ENCODE measurements around the gene GPR101. TPM values are rescaled to one million over a fixed set of nuclear protein-coding genes. Genes with fewer than 3 reads are reported as not detected.

Gene GPR101
- total and polyA plus RNA-seq, 2 donors from 2014 or later, result not detected

DNA sequence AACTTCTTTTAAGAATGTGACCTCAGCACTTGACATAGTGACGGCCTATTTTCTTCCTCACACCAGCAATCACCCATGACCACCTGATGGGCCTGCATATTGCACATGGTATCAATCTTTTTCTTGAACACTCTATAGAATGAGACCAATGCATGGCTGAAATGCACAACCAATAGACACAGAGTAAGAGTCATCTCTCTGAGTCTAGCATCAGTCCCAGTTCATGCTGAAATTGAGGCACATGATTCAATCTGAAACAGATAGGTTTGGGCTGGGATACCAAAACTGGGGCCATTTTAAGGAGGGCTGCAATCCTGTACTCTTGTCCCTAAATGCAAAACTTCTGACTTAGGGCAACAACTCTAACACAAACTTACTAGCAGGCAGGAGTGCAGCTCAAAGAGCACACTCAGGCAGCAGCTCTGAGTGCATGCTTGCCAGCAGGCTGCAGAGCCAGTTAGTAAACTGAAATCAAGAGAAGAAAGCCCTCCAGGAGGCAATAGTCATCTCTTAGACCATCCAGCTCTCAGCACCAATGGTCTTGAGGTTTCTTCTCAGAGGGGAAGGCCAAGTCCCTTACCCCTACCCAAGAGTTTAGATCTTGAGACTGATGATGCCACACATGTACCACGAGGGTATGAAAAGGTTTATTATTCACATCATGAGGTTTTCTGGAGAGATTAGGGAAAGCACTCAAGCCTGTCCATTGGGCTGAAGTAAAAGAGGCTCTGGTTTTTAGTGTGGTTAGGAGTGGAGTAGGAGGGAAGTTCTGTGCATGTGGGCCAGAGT, 24.7 kb upstream of the GPR101 start:
- Histone ChIP-seq H3K9me3 (ENCODE audit: control insufficient read depth in 2 of 3, insufficient read depth in 1 of 3, low read length in 3 of 3) (no peaks in the 10 kb centered on the region), H3K9ac (ENCODE audit: low read length in 3 of 3) (no peak overlapping the region), H3K4me3 (ENCODE audit: low read length in 3 of 3) (no peak overlapping the region), H3K27me3 (ENCODE audit: control insufficient read depth, insufficient read depth, low read length) (peaks cover 5% of the 10 kb centered on the region), H3K4me1 (ENCODE audit: control insufficient read depth in 2 of 3, insufficient read depth in 2 of 3, low read depth in 1 of 3, low read length in 3 of 3) (no peaks in the 10 kb centered on the region), H3K27ac (ENCODE audit: low read depth in 2 of 2, low read length in 2 of 2) (no peak overlapping the region), H3K36me3 (ENCODE audit: control insufficient read depth in 2 of 3, insufficient read depth in 3 of 3, low read length in 3 of 3) (no peaks in the 10 kb centered on the region)
- TF ChIP-seq, protein P1, sequence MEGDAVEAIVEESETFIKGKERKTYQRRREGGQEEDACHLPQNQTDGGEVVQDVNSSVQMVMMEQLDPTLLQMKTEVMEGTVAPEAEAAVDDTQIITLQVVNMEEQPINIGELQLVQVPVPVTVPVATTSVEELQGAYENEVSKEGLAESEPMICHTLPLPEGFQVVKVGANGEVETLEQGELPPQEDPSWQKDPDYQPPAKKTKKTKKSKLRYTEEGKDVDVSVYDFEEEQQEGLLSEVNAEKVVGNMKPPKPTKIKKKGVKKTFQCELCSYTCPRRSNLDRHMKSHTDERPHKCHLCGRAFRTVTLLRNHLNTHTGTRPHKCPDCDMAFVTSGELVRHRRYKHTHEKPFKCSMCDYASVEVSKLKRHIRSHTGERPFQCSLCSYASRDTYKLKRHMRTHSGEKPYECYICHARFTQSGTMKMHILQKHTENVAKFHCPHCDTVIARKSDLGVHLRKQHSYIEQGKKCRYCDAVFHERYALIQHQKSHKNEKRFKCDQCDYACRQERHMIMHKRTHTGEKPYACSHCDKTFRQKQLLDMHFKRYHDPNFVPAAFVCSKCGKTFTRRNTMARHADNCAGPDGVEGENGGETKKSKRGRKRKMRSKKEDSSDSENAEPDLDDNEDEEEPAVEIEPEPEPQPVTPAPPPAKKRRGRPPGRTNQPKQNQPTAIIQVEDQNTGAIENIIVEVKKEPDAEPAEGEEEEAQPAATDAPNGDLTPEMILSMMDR (IDR thresholded peaks at IDR 0.05; ENCODE audit: borderline replicate concordance, extremely low read depth, insufficient read depth), result no peak
- DNase-seq, result no peak
- intact Hi-C loops (cut with DNase I), result loop anchor here (10.0 kb wide), 1 partner anchor 104 kb away; no protein-coding TSS in a partner anchor
- no peak for FAIRE-seq

DNA sequence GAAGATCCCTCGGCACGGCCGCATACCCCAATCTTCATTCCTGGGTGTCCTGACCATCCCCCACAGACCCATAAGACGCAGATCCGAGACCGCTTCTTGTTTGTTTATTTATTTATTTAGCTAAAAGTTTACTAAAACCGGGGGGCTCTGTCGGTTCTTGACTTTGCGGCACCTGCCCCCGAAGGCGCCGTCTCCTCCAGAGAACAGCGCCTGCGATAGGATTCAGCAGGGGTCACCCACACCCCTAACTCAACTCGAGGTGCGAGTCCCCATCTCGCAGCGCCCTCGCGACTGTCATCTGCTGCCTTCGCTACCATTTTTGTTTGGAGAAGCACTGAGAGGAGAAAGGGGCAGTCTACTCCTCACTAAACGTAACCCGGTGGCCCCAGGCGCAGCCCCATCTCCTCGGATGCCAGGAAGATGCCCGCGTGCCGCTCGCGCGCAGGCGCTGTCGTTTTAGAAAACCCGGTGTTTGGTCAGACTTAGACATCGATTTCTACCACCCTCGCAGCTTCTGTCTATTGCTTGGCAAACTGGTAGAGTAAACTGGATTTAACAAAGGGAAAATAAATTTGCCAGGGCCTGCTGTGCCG, 18.9 kb upstream of the GPR101 start:
- intact Hi-C loops (cut with DNase I), result loop anchor here (10.0 kb wide), 1 partner anchor 98 kb away; no protein-coding TSS in a partner anchor
- Histone ChIP-seq H3K4me3 (ENCODE audit: low read length in 3 of 3) (peak overlapping the region in 1 of 3 donors; percentile 59), H3K27me3 (ENCODE audit: control insufficient read depth, insufficient read depth, low read length) (peaks cover 12% of the 10 kb centered on the region), H3K4me1 (ENCODE audit: control insufficient read depth in 2 of 3, insufficient read depth in 2 of 3, low read depth in 1 of 3, low read length in 3 of 3) (no peaks in the 10 kb centered on the region), H3K36me3 (ENCODE audit: control insufficient read depth in 2 of 3, insufficient read depth in 3 of 3, low read length in 3 of 3) (no peaks in the 10 kb centered on the region), H3K27ac (ENCODE audit: low read depth in 2 of 2, low read length in 2 of 2) (no peak overlapping the region), H3K9me3 (ENCODE audit: control insufficient read depth in 2 of 3, insufficient read depth in 1 of 3, low read length in 3 of 3) (no peaks in the 10 kb centered on the region), H3K9ac (ENCODE audit: low read length in 3 of 3) (no peak overlapping the region)
- no peak for DNase-seq
- TF ChIP-seq, protein P1 (IDR thresholded peaks at IDR 0.05; ENCODE audit: borderline replicate concordance, extremely low read depth, insufficient read depth), result no peak
- no peak for FAIRE-seq

DNA sequence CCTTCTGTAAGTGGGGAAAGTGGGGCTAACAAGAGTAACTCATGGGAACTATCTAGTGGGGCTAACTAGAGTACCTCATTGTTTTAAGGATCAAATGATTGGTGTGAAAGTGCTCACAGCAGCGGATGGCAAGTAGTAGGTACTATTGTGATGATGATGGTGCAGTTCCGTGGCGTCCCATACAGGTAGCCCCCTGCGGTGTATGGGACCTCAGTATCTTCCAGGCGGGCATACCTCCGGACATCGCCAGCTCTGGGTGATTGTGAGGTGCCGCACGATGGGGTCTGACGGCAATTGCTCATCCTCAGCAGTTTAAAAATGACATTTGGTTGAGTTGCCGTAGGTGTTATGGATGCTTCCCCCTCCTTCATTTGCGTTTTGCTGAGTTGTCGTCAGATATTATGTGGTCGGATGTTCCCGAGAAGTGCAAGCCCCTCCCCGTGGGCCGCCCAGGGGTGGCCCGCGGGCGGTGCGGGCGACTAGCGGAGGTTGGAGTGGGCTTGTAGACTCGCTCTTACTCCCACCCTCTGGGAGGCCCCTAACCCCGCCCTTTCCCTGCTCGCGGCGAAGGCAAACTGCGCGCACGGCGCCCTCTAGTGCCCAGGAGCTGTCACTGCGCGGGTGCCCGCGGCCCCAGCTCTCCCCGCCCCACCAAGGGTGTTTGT, 18.3 kb upstream of the GPR101 start:
- peak overlapping the region in 2 of 3 donors; percentile 36 to 59 for H3K4me3 ChIP-seq (ENCODE audit: low read length in 3 of 3)
- H3K36me3 ChIP-seq (ENCODE audit: control insufficient read depth in 2 of 3, insufficient read depth in 3 of 3, low read length in 3 of 3), result no peaks in the 10 kb centered on the region
- DNase-seq, result peak; percentile 64 to 83 (median 76)
- intact Hi-C loops (cut with DNase I), result loop anchor here (10.0 kb wide), 1 partner anchor 97 kb away; no protein-coding TSS in a partner anchor
- H3K9ac ChIP-seq (ENCODE audit: low read length in 3 of 3), result no peak overlapping the region
- no peak overlapping the region for H3K27ac ChIP-seq (ENCODE audit: low read depth in 2 of 2, low read length in 2 of 2)
- TF ChIP-seq, protein P1 (IDR thresholded peaks at IDR 0.05; ENCODE audit: borderline replicate concordance, extremely low read depth, insufficient read depth), result peak; percentile 53
- H3K9me3 ChIP-seq (ENCODE audit: control insufficient read depth in 2 of 3, insufficient read depth in 1 of 3, low read length in 3 of 3), result no peaks in the 10 kb centered on the region
- H3K27me3 ChIP-seq (ENCODE audit: control insufficient read depth, insufficient read depth, low read length), result peaks cover 12% of the 10 kb centered on the region
- no peaks in the 10 kb centered on the region for H3K4me1 ChIP-seq (ENCODE audit: control insufficient read depth in 2 of 3, insufficient read depth in 2 of 3, low read depth in 1 of 3, low read length in 3 of 3)
- FAIRE-seq, result no peak

Data from kidney (tissue), 14 donors.